ENCODE data around the gene PTBP3.

- TF ChIP-seq EZH2 (IDR thresholded peaks at IDR 0.05) (no peak), POLR2AphosphoS5 (IDR thresholded peaks at IDR 0.05; ENCODE audit: borderline replicate concordance, low read depth, low read length) (no peak), FOXP2 (optimal IDR thresholded peaks at IDR 0.05; ENCODE audit: control extremely low read depth, extremely low read length, insufficient read depth) (no peak)
Observed at GRCh38 chr9:112380825-112381221, 47.4 kb upstream of the PTBP3 start.
